SK-N-SH (cell line): Measurements from ENCODE around the gene SCAMP2. TPM values are rescaled to one million over a fixed set of nuclear protein-coding genes. Genes with fewer than 3 reads are reported as not detected.
"Not testable (repeated sequence)": the region's sequence is repeated elsewhere in the genome, so short reads cannot be mapped to it uniquely, and the experiment has no call there.

Source experiments
- CTCF ChIA-PET: fragments of 300-600, 350-600 bp; formaldehyde crosslinking; extraction: SDS; loops from one replicate; lab custom pipeline; 2021; lab: Yijun Ruan, JAX
- POLR2A ChIA-PET: fragments of 350-600 bp; sonication (Branson Sonifier 250); formaldehyde crosslinking; extraction: SDS; loops from one replicate; lab custom pipeline; 2020; ENCODE audit warnings: antibody characterized with exemption, inconsistent platforms; lab: Yijun Ruan, JAX
- DNase-seq: peaks from one replicate; pipeline ENCODE4 v3.0.0; 2012
- H2AFZ ChIP-seq: fragments of 200-600 bp; sonication (generic); 2 replicates; pipeline ENCODE4 v1.8.1; 2016; ENCODE audit warnings: antibody characterized with exemption, mild to moderate bottlenecking, low read depth
- H3F3A ChIP-seq: fragments of 200-600 bp; sonication (generic); replicated peaks from 2 replicates; pipeline ENCODE3; 2016; ENCODE audit warnings: antibody characterized with exemption, mild to moderate bottlenecking; ENCODE audit not compliant: insufficient read depth
- H3K27ac ChIP-seq, 2 experiments: fragments of 200-500 bp in 1 of 2; fragments of 200-600 bp in 1 of 2; sonication (Bioruptor generic) in 1 of 2; sonication (generic), shearing (Covaris generic) in 1 of 2; 2 replicates each; pipeline versions ENCODE4 v1.5.1 to v1.6.1; 2014 to 2016; ENCODE audit warnings: low read depth in 2 of 2, inconsistent platforms in 1 of 2, low read length in 1 of 2, mild to moderate bottlenecking in 1 of 2, mixed read lengths in 1 of 2
- H3K27me3 ChIP-seq: fragments of 200-600 bp; sonication (generic), shearing (Covaris generic); 2 replicates; pipeline ENCODE4 v1.6.1; 2016; ENCODE audit warnings: mixed run types; ENCODE audit not compliant: insufficient read depth
- H3K36me3 ChIP-seq, 2 experiments: fragments of 200-500 bp in 1 of 2; fragments of 200-600 bp in 1 of 2; sonication (Bioruptor generic) in 1 of 2; sonication (generic) in 1 of 2; replicated peaks in 1 of 2; 2 replicates each; pipeline versions ENCODE3 to v1.5.1; 2014 to 2016; ENCODE audit warnings: low read length in 1 of 2, mild to moderate bottlenecking in 1 of 2; ENCODE audit not compliant: insufficient read depth in 2 of 2, control insufficient read depth in 1 of 2
- H3K4me1 ChIP-seq, 2 experiments: fragments of 200-500 bp in 1 of 2; fragments of 200-600 bp in 1 of 2; sonication (Bioruptor generic) in 1 of 2; sonication (generic), shearing (Covaris generic) in 1 of 2; 2 replicates each; pipeline versions ENCODE4 v1.5.1 to v1.6.1; 2014 to 2016; ENCODE audit warnings: low read depth in 1 of 2, low read length in 1 of 2, mixed run types in 1 of 2; ENCODE audit not compliant: insufficient read depth in 2 of 2, control insufficient read depth in 1 of 2
- H3K4me2 ChIP-seq: fragments of 200-600 bp; sonication (generic), shearing (Covaris generic); 2 replicates; pipeline ENCODE4 v1.6.1; 2017; ENCODE audit warnings: mixed run types
- H3K4me3 ChIP-seq, 2 experiments: fragments of 200-500 bp in 1 of 2; fragments of 200-600 bp in 1 of 2; sonication (Bioruptor generic) in 1 of 2; sonication (generic), shearing (Covaris generic) in 1 of 2; 2 replicates each; pipeline versions ENCODE4 v1.5.1 to v1.8.1; 2014 to 2016; ENCODE audit warnings: low read depth in 2 of 2, inconsistent platforms in 1 of 2, low read length in 1 of 2, mild to moderate bottlenecking in 1 of 2, mixed read lengths in 1 of 2, moderate library complexity in 1 of 2
- H3K79me2 ChIP-seq: fragments of 200-600 bp; sonication (generic); 2 replicates; pipeline ENCODE4 v1.8.1; 2017; ENCODE audit warnings: mild to moderate bottlenecking; ENCODE audit not compliant: insufficient read depth
- H3K9ac ChIP-seq: fragments of 200-600 bp; sonication (generic); 2 replicates; pipeline ENCODE4 v1.6.1; 2017; ENCODE audit warnings: mixed run types
- H3K9me2 ChIP-seq: fragments of 200-600 bp; sonication (generic); 2 replicates; pipeline ENCODE4 v1.6.1; 2017; ENCODE audit warnings: mixed run types
- H3K9me3 ChIP-seq: fragments of 200-600 bp; sonication (generic); 2 replicates; pipeline ENCODE4 v1.6.1; 2017; ENCODE audit warnings: mixed run types, mild to moderate bottlenecking, moderate library complexity
- H4K20me1 ChIP-seq: fragments of 200-600 bp; sonication (generic); 2 replicates; pipeline ENCODE4 v1.6.1; 2017; ENCODE audit warnings: mild to moderate bottlenecking, mixed run types; ENCODE audit not compliant: insufficient read depth
- GATA2 ChIP-seq: sonication (generic); formaldehyde crosslinking; IDR thresholded peaks from 2 replicates; pipeline ENCODE4 v1.5.0; 2020; ENCODE audit warnings: mild to moderate bottlenecking, missing genetic modification reagents
- MXI1 ChIP-seq: IDR thresholded peaks from 2 replicates; pipeline ENCODE4 v1.6.1; 2012; ENCODE audit warnings: mild to moderate bottlenecking, low read depth, low read length, improper control_type of control experiment
- RXRA ChIP-seq: IDR thresholded peaks from 2 replicates; pipeline ENCODE4 v1.4.0; 2012; ENCODE audit warnings: low read depth, mild to moderate bottlenecking, borderline replicate concordance
- SIN3A ChIP-seq: IDR thresholded peaks from 2 replicates; pipeline ENCODE4 v1.6.1; 2012; ENCODE audit warnings: low read depth, mild to moderate bottlenecking, low read length, moderate library complexity, borderline replicate concordance
- TEAD4 ChIP-seq: IDR thresholded peaks from 2 replicates; pipeline ENCODE4 v1.4.0; 2012; ENCODE audit warnings: mild to moderate bottlenecking, borderline replicate concordance; ENCODE audit not compliant: insufficient read depth
- USF1 ChIP-seq: IDR thresholded peaks from 2 replicates; pipeline ENCODE4 v1.4.0; 2012; ENCODE audit warnings: low read depth, borderline replicate concordance
- USF2 ChIP-seq: fragments of 150-350 bp; IDR thresholded peaks from 2 replicates; pipeline ENCODE4 v1.6.1; 2017; ENCODE audit warnings: antibody characterized with exemption, low read length, low read depth, borderline replicate concordance
- YY1 ChIP-seq: IDR thresholded peaks from 2 replicates; pipeline ENCODE4 v1.4.0; 2012; ENCODE audit warnings: low read depth, mild to moderate bottlenecking
- WGBS: methylation state at CpG from one replicate; pipeline ENCODE4 v1.1.6; 2017; ENCODE audit warnings: low lambda C conversion rate; 5-methylcytosine and 5-hydroxymethylcytosine counted together
- polyA plus RNA-seq, 3 experiments: library from polyadenylated mRNA; depleted of rRNA; stranded (reverse); fragments of >200 nt; gene quantifications; 2 replicates each; pipeline ENCODE4 v1.2.3, GENCODE V29; 2012

The SCAMP2 gene
- polyA plus RNA-seq, 1 of the 3 experiments (the other 2 are of a cell fraction), result 88.1 TPM

GRCh38 chr15:74889390-74889882, 16.3 kb upstream of the SCAMP2 start (continued):
- TF ChIP-seq USF2 (no peak), TEAD4 (no peak), USF1 (no peak), RXRA (no peak)
- TF ChIP-seq, all 33 proteins: peak for 0

DNA sequence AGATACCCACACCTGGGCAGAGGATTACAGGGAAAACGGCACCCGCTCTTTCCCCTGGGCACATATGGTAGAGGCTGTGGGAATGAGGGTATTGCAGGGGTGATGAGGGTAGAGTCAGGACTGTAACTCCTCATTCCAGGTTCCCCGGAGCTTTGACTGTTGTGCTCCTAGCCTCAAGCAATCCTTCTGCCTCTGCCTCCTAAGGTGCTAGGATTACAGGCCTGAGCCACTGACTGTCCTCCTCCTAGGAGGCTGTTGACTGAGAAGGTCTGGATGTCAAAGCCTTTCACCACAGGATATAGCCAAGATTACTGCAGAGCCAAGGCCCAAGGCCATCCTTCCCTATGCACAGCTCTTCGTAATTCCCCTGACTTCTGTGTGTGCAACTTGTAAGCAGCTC, 15.6 kb upstream of the SCAMP2 start:
- Histone ChIP-seq H3K79me2 (peaks cover 4% of the 10 kb centered on the region; the same call in 1 of the 2 replicates), H4K20me1 (no peaks in the 10 kb centered on the region), H3K4me2 (no peak overlapping the region), H2AFZ (no peak overlapping the region; the same call in 1 of the 2 replicates), H3K9me3 (no peaks in the 10 kb centered on the region), H3K9me2 (no peaks in the 10 kb centered on the region), H3F3A (no peaks in the 10 kb centered on the region), H3K27ac (no peak overlapping the region), H3K9ac (no peak overlapping the region), H3K4me3 (no peak overlapping the region), H3K36me3 (peaks cover 9 to 15% of the 10 kb centered on the region in 2 experiments), H3K4me1 (peaks cover 0 to 16% of the 10 kb centered on the region in 2 experiments; a peak in 1 of 4 replicates), H3K27me3 (no peaks in the 10 kb centered on the region)
- no peak for DNase-seq
- 91% methylated on average over 3 of the region's 4 CpGs for WGBS
- TF ChIP-seq GATA2 (CRISPR knock-in tag) (no peak), USF2 (no peak), YY1 (no peak), SIN3A (no peak), MXI1 (no peak)
- CTCF ChIA-PET, result interaction anchor here (0.7 to 2.9 kb wide), 4 partner anchors 9 to 118 kb away, joined by 3 to 21 read pairs (median 4); no protein-coding TSS in a partner anchor
- POLR2A ChIA-PET, result interaction anchor here (0.6 to 2.2 kb wide), 4 partner anchors 9 to 26 kb away, joined by 4 to 9 read pairs (median 6); partner anchors contain the start of gene FAM219B

DNA sequence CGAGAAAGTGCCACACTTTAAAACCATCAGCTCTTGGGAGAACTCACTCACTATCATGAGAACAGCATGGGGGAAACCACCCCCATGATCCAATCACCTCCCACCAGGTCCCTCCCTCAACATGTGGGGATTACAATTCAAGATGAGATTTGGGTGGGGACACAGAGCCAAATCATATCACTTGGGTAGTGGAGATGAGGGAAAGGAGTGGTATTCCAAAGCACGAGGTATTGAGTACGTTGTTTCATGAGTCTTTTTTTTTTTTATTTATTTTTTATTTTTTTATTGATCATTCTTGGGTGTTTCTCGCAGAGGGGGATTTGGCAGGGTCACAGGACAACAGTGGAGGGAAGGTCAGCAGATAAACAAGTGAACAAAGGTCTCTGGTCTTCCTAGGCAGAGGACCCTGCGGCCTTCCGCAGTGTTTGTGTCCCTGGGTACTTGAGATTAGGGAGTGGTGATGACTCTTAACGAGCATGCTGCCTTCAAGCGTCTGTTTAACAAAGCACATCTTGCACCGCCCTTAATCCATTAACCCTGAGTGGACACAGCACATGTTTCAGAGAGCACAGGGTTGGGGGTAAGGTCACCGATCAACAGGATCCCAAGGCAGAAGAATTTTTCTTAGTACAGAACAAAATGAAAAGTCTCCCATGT, 14.5 kb upstream of the SCAMP2 start:
- not testable (repeated sequence) for H3K9me2 ChIP-seq, H3K79me2 ChIP-seq, H3K4me2 ChIP-seq, H2AFZ ChIP-seq, H3K36me3 ChIP-seq, H3K4me3 ChIP-seq, H3K9ac ChIP-seq, H3K27me3 ChIP-seq, H3K9me3 ChIP-seq, H3K27ac ChIP-seq, H3F3A ChIP-seq, DNase-seq, H4K20me1 ChIP-seq
- ChIA-PET POLR2A (interaction anchor here (0.6 kb wide), 1 partner anchor 9 kb away, joined by 3 read pairs; no protein-coding TSS in a partner anchor), CTCF (interaction anchor here (0.7 kb wide), 1 partner anchor 117 kb away, joined by 3 read pairs; no protein-coding TSS in a partner anchor)
- 70% methylated on average over 10 of the region's 10 CpGs for WGBS
- H3K4me1 ChIP-seq, result peaks cover 0 to 16% of the 10 kb centered on the region in 2 experiments; a peak in 1 of 4 replicates
